D341Med (cell line): ENCODE data around the gene IL6.
"Not testable (repeated sequence)": the region's sequence is repeated elsewhere in the genome, so short reads cannot be mapped to it uniquely, and the experiment has no call there.

ENCODE experiments used
- DNase-seq: peaks from one replicate; pipeline ENCODE4 v3.0.0; 2012; ENCODE audit warnings: low spot score

The IL6 gene

GRCh38 chr7:22727714-22728035, 675 bp downstream of the IL6 start:
- DNase-seq = no peak

- peak; percentile 41 for DNase-seq
These were observed 1.5 kb downstream of the IL6 start for GRCh38 chr7:22728401-22729029.

GRCh38 chr7:22729180-22729825, 2.3 kb downstream of the IL6 start:
- DNase-seq = no peak

- DNase-seq = no peak
These were observed 3.2 kb downstream of the IL6 start for GRCh38 chr7:22730066-22730710.

- no peak for DNase-seq
These were observed 4.1 kb downstream of the IL6 start for GRCh38 chr7:22730921-22731654.

GRCh38 chr7:22731766-22732165, 4.8 kb downstream of the IL6 start:
- DNase-seq = no peak

GRCh38 chr7:22732556-22733126, 5.6 kb downstream of the IL6 start:
- no peak for DNase-seq

GRCh38 chr7:22733761-22734160, 6.8 kb downstream of the IL6 start:
- DNase-seq = no peak

GRCh38 chr7:22743014-22743413, 16.0 kb downstream of the IL6 start:
- DNase-seq = no peak

GRCh38 chr7:22751341-22751740, 24.3 kb downstream of the IL6 start:
- DNase-seq = no peak

GRCh38 chr7:22757338-22757994, 30.5 kb downstream of the IL6 start:
- no peak for DNase-seq

GRCh38 chr7:22758576-22758975, 31.6 kb downstream of the IL6 start:
- no peak for DNase-seq

- DNase-seq = no peak
These were observed 32.7 kb downstream of the IL6 start for GRCh38 chr7:22759721-22760120.

- DNase-seq = no peak
These were observed 35.9 kb downstream of the IL6 start for GRCh38 chr7:22762866-22763265.

- DNase-seq = no peak
These were observed 38.6 kb downstream of the IL6 start for GRCh38 chr7:22765609-22766008.

- DNase-seq = no peak
These were observed 44.3 kb downstream of the IL6 start for GRCh38 chr7:22771194-22771871.

- DNase-seq = no peak
These were observed 44.9 kb downstream of the IL6 start for GRCh38 chr7:22771872-22772228.

GRCh38 chr7:22772885-22773284, 45.9 kb downstream of the IL6 start:
- no peak for DNase-seq

GRCh38 chr7:22776964-22777363, 50.0 kb downstream of the IL6 start:
- no peak for DNase-seq

- DNase-seq = not testable (repeated sequence)
These were observed 52.8 kb downstream of the IL6 start for GRCh38 chr7:22779730-22780323.

- no peak for DNase-seq
These were observed 54.3 kb downstream of the IL6 start for GRCh38 chr7:22781230-22781711.
